NB4 (cell line): ENCODE results near the gene DCDC2.
"Not testable (repeated sequence)": the region's sequence is repeated elsewhere in the genome, so short reads cannot be mapped to it uniquely, and the experiment has no call there.

Experiments used
- POLR2A ChIP-seq: IDR thresholded peaks from 2 replicates; pipeline ENCODE4 v1.6.1; 2011; ENCODE audit warnings: mild to moderate bottlenecking; ENCODE audit not compliant: insufficient read length; ENCODE audit errors: extremely low read depth
- TF ChIP-seq, protein P1 (sequence below): IDR thresholded peaks from one replicate; pipeline ENCODE4 v1.5.1; 2012; ENCODE audit warnings: low read depth, low read length
- TF ChIP-seq, protein P2 (sequence below): IDR thresholded peaks from 2 replicates; pipeline ENCODE4 v1.6.1; 2011; ENCODE audit warnings: low read depth, low read length

DNA sequence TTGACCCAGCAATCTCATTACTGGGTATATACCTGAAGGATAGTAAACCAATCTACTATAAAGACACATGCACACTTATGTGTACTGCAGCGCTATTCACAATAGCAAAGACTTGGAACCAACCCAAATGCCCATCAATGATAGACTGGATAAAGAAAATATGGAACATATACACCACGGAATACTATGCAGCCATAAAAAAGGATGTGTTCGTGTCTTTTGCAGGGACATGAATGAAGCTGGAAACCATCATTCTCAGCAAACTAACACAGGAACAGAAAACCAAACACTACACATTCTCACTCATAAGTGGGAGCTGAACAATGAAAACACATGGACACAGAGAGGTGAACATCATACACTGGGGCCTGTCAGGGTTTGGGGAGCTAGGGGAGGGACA is 153.7 kb downstream of the DCDC2 start:
- TF ChIP-seq, protein P1, sequence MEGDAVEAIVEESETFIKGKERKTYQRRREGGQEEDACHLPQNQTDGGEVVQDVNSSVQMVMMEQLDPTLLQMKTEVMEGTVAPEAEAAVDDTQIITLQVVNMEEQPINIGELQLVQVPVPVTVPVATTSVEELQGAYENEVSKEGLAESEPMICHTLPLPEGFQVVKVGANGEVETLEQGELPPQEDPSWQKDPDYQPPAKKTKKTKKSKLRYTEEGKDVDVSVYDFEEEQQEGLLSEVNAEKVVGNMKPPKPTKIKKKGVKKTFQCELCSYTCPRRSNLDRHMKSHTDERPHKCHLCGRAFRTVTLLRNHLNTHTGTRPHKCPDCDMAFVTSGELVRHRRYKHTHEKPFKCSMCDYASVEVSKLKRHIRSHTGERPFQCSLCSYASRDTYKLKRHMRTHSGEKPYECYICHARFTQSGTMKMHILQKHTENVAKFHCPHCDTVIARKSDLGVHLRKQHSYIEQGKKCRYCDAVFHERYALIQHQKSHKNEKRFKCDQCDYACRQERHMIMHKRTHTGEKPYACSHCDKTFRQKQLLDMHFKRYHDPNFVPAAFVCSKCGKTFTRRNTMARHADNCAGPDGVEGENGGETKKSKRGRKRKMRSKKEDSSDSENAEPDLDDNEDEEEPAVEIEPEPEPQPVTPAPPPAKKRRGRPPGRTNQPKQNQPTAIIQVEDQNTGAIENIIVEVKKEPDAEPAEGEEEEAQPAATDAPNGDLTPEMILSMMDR = not testable (repeated sequence)
- TF ChIP-seq POLR2A = not testable (repeated sequence)
- TF ChIP-seq, protein P2, sequence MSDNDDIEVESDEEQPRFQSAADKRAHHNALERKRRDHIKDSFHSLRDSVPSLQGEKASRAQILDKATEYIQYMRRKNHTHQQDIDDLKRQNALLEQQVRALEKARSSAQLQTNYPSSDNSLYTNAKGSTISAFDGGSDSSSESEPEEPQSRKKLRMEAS = not testable (repeated sequence)
